Prostate gland (tissue), 2 donors: ENCODE measurements around the gene RFTN1. TPM values are rescaled to one million over a fixed set of nuclear protein-coding genes. Genes with fewer than 3 reads are reported as not detected.

ENCODE experiments used
- DNase-seq: peaks from one replicate; pipeline ENCODE4 v3.0.0-alpha.2; 2019; ENCODE audit warnings: low spot score
- H3K27ac ChIP-seq, 2 donors: fragments of 200-600 bp; sonication (generic); 2 replicates each; pipeline ENCODE4 v1.5.1; 2017 to 2019
- H3K27me3 ChIP-seq: fragments of 200-600 bp; sonication (generic); replicated peaks from 2 replicates; pipeline ENCODE4 v1.5.1; 2019; ENCODE audit not compliant: insufficient read depth
- H3K36me3 ChIP-seq, 2 donors: fragments of 200-600 bp; sonication (generic); 1 replicate in 1 of 2; 2 replicates in 1 of 2; pipeline versions ENCODE4 v1.5.1 to v1.8.1; 2017 to 2019
- H3K4me1 ChIP-seq: fragments of 200-600 bp; sonication (generic); replicated peaks from 2 replicates; pipeline ENCODE4 v1.5.1; 2019
- H3K4me3 ChIP-seq, 2 donors: fragments of 200-600 bp; sonication (generic); 2 replicates each; pipeline ENCODE4 v1.5.1; 2017 to 2019
- H3K9me3 ChIP-seq: fragments of 200-600 bp; sonication (generic); 2 replicates; pipeline ENCODE4 v1.5.1; 2017
- CTCF ChIP-seq, 4 experiments: fragments of 200-600 bp in 2 of 4; fragments of 450-650 bp in 2 of 4; sonication (generic) in 2 of 4; IDR thresholded peaks; 1 replicate in 3 of 4; 2 replicates in 1 of 4; pipeline ENCODE4 v1.5.1; 2016 to 2019; ENCODE audit warnings: antibody characterized with exemption in 4 of 4, mild to moderate bottlenecking in 2 of 4, moderate library complexity in 2 of 4
- POLR2A ChIP-seq: fragments of 450-650 bp; IDR thresholded peaks from one replicate; pipeline ENCODE4 v1.6.1; 2016; ENCODE audit warnings: antibody characterized with exemption, mild to moderate bottlenecking
- POLR2AphosphoS5 ChIP-seq: sonication (generic); formaldehyde crosslinking; IDR thresholded peaks from one replicate; pipeline ENCODE4 v1.6.1; 2017; ENCODE audit warnings: antibody characterized with exemption
- WGBS: methylation state at CpG from one replicate; pipeline ENCODE4 v1.1.5; 2018; 5-methylcytosine and 5-hydroxymethylcytosine counted together
- intact Hi-C: fragments of 100-400 bp; cut with DNase I; formaldehyde crosslinking; loops from one replicate; pipeline ENCODE4 v1.14.2; 2022
- total RNA-seq, 2 donors: library from RNA; depleted of rRNA; stranded (reverse); fragments of >200 nt; gene quantifications; one replicate each; pipeline ENCODE4 v1.1.0, GENCODE V29; 2016

RFTN1 gene
- total RNA-seq, 2 donors from 2014 or later = 7.4 to 16.1 TPM

- 80% methylated on average over 14 of the region's 14 CpGs for WGBS
- no peak overlapping the region for H3K4me3 ChIP-seq
- H3K27me3 ChIP-seq = no peaks in the 10 kb centered on the region
- TF ChIP-seq CTCF (IDR thresholded peaks at IDR 0.05) (no peak), POLR2A (no peak), POLR2AphosphoS5 (no peak)
- peaks cover 0 to 2% of the 10 kb centered on the region in 2 donors for H3K36me3 ChIP-seq
- intact Hi-C loops = no loop called here
- no peak for DNase-seq
- H3K9me3 ChIP-seq = no peaks in the 10 kb centered on the region
- H3K4me1 ChIP-seq = no peaks in the 10 kb centered on the region
- no peak overlapping the region for H3K27ac ChIP-seq
Observed at GRCh38 chr3:16335772-16336645, 177.5 kb downstream of the RFTN1 start.

GRCh38 chr3:16335333-16335732, 178.2 kb downstream of the RFTN1 start:
- Histone ChIP-seq H3K4me1 (no peaks in the 10 kb centered on the region), H3K27me3 (no peaks in the 10 kb centered on the region), H3K27ac (no peak overlapping the region), H3K4me3 (no peak overlapping the region), H3K36me3 (peaks cover 0 to 2% of the 10 kb centered on the region in 2 donors), H3K9me3 (no peaks in the 10 kb centered on the region)
- TF ChIP-seq POLR2A = no peak
- TF ChIP-seq POLR2AphosphoS5 = no peak
- TF ChIP-seq CTCF (IDR thresholded peaks at IDR 0.05) = no peak
- WGBS = 75% methylated on average over 5 of the region's 5 CpGs
- intact Hi-C loops = no loop called here
- no peak for DNase-seq

GRCh38 chr3:16334909-16335308, 178.6 kb downstream of the RFTN1 start:
- no peak overlapping the region for H3K4me3 ChIP-seq
- TF ChIP-seq POLR2A = no peak
- no peak for TF ChIP-seq CTCF (IDR thresholded peaks at IDR 0.05)
- peaks cover 0 to 2% of the 10 kb centered on the region in 2 donors for H3K36me3 ChIP-seq
- 55% methylated on average over 4 of the region's 4 CpGs for WGBS
- intact Hi-C loops = no loop called here
- DNase-seq = no peak
- no peak overlapping the region for H3K27ac ChIP-seq
- H3K27me3 ChIP-seq = no peaks in the 10 kb centered on the region
- no peaks in the 10 kb centered on the region for H3K9me3 ChIP-seq
- H3K4me1 ChIP-seq = no peaks in the 10 kb centered on the region

- WGBS = 51% methylated on average over 1 of the region's 1 CpG
- H3K27ac ChIP-seq = no peak overlapping the region
Observed at GRCh38 chr3:16332904-16333426, 180.5 kb downstream of the RFTN1 start.

More at GRCh38 chr3:16332904-16333426, 180.5 kb downstream of the RFTN1 start:
- H3K9me3 ChIP-seq = no peaks in the 10 kb centered on the region
- TF ChIP-seq CTCF (IDR thresholded peaks at IDR 0.05) = no peak
- no peak for TF ChIP-seq POLR2A
- TF ChIP-seq POLR2AphosphoS5 = no peak
- H3K36me3 ChIP-seq = peaks cover 0 to 2% of the 10 kb centered on the region in 2 donors
- H3K27me3 ChIP-seq = no peaks in the 10 kb centered on the region
- H3K4me1 ChIP-seq = no peaks in the 10 kb centered on the region
- DNase-seq = no peak
- intact Hi-C loops = no loop called here
- no peak overlapping the region for H3K4me3 ChIP-seq
